HL-60 (cell line): Measurements from ENCODE around the gene CTNNA2.

Source experiments
- DNase-seq, 2 experiments: peaks; one replicate each; pipeline ENCODE4 v3.0.0-alpha.2; 2010 to 2020; ENCODE audit warnings: low read depth in 1 of 2, low spot score in 1 of 2
- H3K27ac ChIP-seq: fragments of 250-450 bp; sonication (Bioruptor Pico); replicated peaks from 2 replicates; pipeline ENCODE4 v1.5.1; 2020; ENCODE audit warnings: mild to moderate bottlenecking, moderate library complexity
- H3K27me3 ChIP-seq: fragments of 250-450 bp; sonication (Bioruptor Pico); 2 replicates; pipeline ENCODE4 v1.5.1; 2021; ENCODE audit warnings: mild to moderate bottlenecking, moderate library complexity; ENCODE audit not compliant: insufficient read depth, poor library complexity, severe bottlenecking
- H3K4me3 ChIP-seq: replicated peaks from 2 replicates; pipeline ENCODE4 v1.5.1; 2011; ENCODE audit warnings: mild to moderate bottlenecking, control low read depth, low read length; ENCODE audit not compliant: insufficient read depth
- GABPA ChIP-seq: IDR thresholded peaks from 2 replicates; pipeline ENCODE4 v1.6.1; 2012; ENCODE audit warnings: low read depth
- POLR2AphosphoS5 ChIP-seq: IDR thresholded peaks from 2 replicates; pipeline ENCODE4 v1.6.1; 2012; ENCODE audit warnings: low read depth
- REST ChIP-seq: IDR thresholded peaks from 2 replicates; pipeline ENCODE4 v1.6.1; 2012; ENCODE audit warnings: low read depth; ENCODE audit not compliant: insufficient replicate concordance
- SPI1 ChIP-seq: IDR thresholded peaks from 2 replicates; pipeline ENCODE4 v1.6.1; 2012; ENCODE audit warnings: low read depth, mild to moderate bottlenecking, borderline replicate concordance
- TF ChIP-seq, protein P1 (sequence below): IDR thresholded peaks from one replicate; pipeline ENCODE4 v1.5.1; 2011; ENCODE audit warnings: low read length, control low read depth, inconsistent platforms; ENCODE audit not compliant: insufficient read depth

Gene CTNNA2

DNA sequence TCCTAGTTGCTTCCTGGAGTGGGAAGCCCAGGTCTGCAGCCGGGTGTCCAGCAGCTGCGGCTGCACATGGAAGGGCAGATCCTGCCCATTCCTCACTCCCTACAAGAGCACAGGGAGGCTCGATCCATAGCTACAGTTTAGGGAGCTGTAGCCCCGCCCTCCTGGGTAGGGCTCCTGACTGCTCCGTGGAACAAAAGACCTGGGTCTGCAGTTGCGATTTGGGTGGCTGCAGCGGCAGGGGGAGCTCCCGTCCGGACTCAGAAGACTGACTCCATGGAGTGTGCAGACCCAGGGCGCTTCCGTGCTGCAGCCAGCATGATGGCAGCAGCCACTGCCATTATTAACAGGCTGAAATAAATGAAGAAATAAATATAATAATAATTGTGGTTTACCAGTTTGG, 157.3 kb downstream of the CTNNA2 start:
- no peak for DNase-seq
- Histone ChIP-seq H3K4me3 (no peak overlapping the region), H3K27ac (no peak overlapping the region), H3K27me3 (no peaks in the 10 kb centered on the region)
- TF ChIP-seq, protein P1, sequence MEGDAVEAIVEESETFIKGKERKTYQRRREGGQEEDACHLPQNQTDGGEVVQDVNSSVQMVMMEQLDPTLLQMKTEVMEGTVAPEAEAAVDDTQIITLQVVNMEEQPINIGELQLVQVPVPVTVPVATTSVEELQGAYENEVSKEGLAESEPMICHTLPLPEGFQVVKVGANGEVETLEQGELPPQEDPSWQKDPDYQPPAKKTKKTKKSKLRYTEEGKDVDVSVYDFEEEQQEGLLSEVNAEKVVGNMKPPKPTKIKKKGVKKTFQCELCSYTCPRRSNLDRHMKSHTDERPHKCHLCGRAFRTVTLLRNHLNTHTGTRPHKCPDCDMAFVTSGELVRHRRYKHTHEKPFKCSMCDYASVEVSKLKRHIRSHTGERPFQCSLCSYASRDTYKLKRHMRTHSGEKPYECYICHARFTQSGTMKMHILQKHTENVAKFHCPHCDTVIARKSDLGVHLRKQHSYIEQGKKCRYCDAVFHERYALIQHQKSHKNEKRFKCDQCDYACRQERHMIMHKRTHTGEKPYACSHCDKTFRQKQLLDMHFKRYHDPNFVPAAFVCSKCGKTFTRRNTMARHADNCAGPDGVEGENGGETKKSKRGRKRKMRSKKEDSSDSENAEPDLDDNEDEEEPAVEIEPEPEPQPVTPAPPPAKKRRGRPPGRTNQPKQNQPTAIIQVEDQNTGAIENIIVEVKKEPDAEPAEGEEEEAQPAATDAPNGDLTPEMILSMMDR = no peak
- TF ChIP-seq GABPA (no peak), POLR2AphosphoS5 (no peak), SPI1 (no peak), REST (no peak)

GRCh38 chr2:79686884-79687283, 174.0 kb downstream of the CTNNA2 start:
- Histone ChIP-seq H3K27ac (no peak overlapping the region), H3K27me3 (no peaks in the 10 kb centered on the region), H3K4me3 (no peak overlapping the region)
- DNase-seq = no peak
- TF ChIP-seq, protein P1 = no peak
- TF ChIP-seq REST = no peak
- TF ChIP-seq GABPA = no peak
- TF ChIP-seq POLR2AphosphoS5 = no peak
- no peak for TF ChIP-seq SPI1

DNA sequence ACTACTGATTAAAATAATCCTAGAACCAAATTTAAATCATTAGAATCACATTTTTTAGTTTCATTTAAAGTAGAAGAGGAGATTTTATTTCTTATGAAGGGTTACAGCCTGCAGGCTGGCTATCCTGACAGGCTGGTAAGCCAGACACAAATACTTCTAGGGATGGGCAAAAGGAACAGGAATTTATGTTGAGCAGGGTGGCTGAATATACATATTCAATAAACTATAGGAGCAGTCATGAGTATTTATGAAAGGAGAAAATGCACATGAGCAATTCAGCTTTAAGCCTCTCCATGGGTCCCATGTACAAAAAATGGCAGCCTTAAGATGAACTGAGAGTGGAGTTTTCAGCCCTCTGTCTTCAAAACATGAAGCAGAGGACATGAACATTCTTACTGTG, 182.4 kb downstream of the CTNNA2 start:
- Histone ChIP-seq H3K4me3 (no peak overlapping the region), H3K27me3 (no peaks in the 10 kb centered on the region), H3K27ac (no peak overlapping the region)
- no peak for DNase-seq
- TF ChIP-seq GABPA = no peak
- no peak for TF ChIP-seq SPI1

- DNase-seq = no peak
- Histone ChIP-seq H3K27me3 (no peaks in the 10 kb centered on the region), H3K4me3 (no peak overlapping the region), H3K27ac (no peak overlapping the region)
- TF ChIP-seq POLR2AphosphoS5 = no peak
- TF ChIP-seq REST = no peak
- TF ChIP-seq, protein P1 = no peak
- no peak for TF ChIP-seq GABPA
- TF ChIP-seq SPI1 = no peak
Observed at GRCh38 chr2:79697200-79697599, 184.3 kb downstream of the CTNNA2 start.
